Measurements from ENCODE around the gene ZNF277.
"Not testable (repeated sequence)": the region's sequence is repeated elsewhere in the genome, so short reads cannot be mapped to it uniquely, and the experiment has no call there.

The ZNF277 gene

DNA sequence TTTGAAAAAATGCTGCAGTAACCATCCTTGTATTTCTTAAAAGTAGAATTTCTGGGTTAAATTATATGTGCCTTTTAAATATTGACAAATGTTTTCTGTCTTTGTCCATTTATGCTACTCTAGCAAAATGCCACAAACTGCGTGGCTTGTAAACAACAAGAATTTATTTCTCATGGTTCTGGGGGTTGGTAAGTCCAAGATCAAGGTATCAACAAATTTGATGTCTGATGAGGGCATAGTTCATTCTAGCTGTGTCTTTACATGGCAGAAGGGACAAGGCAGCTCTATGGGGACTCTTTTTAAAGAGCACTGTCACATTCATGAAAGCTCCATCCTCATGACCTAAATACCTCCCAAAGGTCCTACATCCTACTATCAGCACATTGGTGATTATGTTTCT is 27.7 kb downstream of the ZNF277 start:
- Histone ChIP-seq H3K4me3 (ENCODE audit: low read depth, low read length) (no peak overlapping the region), H3K9ac (ENCODE audit: low read depth, low read length) (no peak overlapping the region), H3K36me3 (ENCODE audit: control insufficient read depth, insufficient read depth, low read length) (no peaks in the 10 kb centered on the region), H3K27me3 (ENCODE audit: control insufficient read depth, insufficient read depth, low read length) (no peaks in the 10 kb centered on the region), H3K9me3 (ENCODE audit: control insufficient read depth, insufficient read depth, low read length) (no peaks in the 10 kb centered on the region), H3K27ac (ENCODE audit: low read depth, low read length) (no peak overlapping the region), H3K4me1 (ENCODE audit: control insufficient read depth, insufficient read depth, low read length) (0 out of 2 replicates have a peak, but pooled peaks cover 3% of the 10 kb centered on the region)

- Histone ChIP-seq H3K36me3 (ENCODE audit: control insufficient read depth, insufficient read depth, low read length) (no peaks in the 10 kb centered on the region), H3K4me3 (ENCODE audit: low read depth, low read length) (no peak overlapping the region), H3K9me3 (ENCODE audit: control insufficient read depth, insufficient read depth, low read length) (no peaks in the 10 kb centered on the region), H3K27me3 (ENCODE audit: control insufficient read depth, insufficient read depth, low read length) (no peaks in the 10 kb centered on the region), H3K27ac (ENCODE audit: low read depth, low read length) (no peak overlapping the region), H3K9ac (ENCODE audit: low read depth, low read length) (no peak overlapping the region), H3K4me1 (ENCODE audit: control insufficient read depth, insufficient read depth, low read length) (0 out of 2 replicates have a peak, but pooled peaks cover 3% of the 10 kb centered on the region)
These were observed 30.1 kb downstream of the ZNF277 start for GRCh38 chr7:112236597-112236996.

DNA sequence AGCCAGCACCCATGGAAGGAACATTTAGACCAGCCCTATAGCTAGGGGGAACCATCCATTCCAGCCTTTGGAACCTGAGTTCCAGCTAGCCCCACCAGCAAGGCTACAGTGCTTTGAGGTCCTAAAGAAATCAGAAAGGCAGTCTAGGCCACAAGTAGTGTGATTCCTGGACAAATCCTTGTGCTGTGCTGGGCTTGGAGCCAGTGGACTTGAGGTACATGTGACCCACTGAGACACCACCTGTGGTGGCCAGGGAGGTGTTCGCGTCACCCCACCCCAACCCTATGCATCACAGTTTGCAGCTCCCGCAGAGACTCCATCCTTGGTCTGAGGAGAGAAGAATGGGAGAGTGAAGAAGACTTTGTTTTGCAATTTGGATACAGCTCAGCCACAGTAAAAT is 31.8 kb downstream of the ZNF277 start:
- Histone ChIP-seq H3K4me1 (ENCODE audit: control insufficient read depth, insufficient read depth, low read length) (no peaks in the 10 kb centered on the region), H3K27me3 (ENCODE audit: control insufficient read depth, insufficient read depth, low read length) (no peaks in the 10 kb centered on the region), H3K4me3 (ENCODE audit: low read depth, low read length) (no peak overlapping the region), H3K9ac (ENCODE audit: low read depth, low read length) (no peak overlapping the region), H3K27ac (ENCODE audit: low read depth, low read length) (no peak overlapping the region), H3K9me3 (ENCODE audit: control insufficient read depth, insufficient read depth, low read length) (no peaks in the 10 kb centered on the region), H3K36me3 (ENCODE audit: control insufficient read depth, insufficient read depth, low read length) (no peaks in the 10 kb centered on the region)

DNA sequence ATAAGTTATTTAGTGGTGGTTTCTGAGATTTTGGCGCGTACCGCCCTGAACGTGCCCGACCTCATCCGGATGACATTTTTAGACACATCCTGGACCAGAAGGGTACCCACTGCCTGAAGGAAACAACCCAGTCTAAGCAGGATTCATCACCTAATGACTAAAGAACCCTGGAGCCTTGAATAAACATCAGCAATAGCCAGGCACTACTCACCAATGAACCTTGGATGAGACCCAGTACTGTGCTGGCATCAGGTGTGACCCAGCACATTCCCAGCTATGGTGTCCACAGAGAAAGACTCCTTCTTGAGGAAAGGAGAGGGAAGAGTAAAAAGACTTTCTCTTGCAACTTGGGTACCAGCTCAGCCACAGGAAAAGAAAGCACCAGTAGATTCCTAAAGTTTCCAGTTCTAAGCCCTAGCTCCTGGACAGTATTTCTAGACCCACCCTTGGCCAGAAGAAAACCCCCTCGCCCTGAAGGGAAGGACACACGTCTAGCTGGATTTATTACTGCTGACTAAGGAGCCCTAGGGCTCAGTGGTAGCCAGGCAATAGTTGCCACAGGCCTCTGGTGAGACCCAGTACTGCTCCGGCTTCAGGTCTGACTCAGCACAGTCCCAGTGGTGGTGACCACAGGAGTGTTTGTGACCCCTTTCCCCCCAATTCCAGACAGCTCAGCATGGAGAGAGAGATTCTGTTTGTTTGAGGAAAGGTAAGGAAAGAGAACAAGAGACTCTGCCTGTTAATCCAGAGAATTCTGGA is 32.5 kb downstream of the ZNF277 start:
- Histone ChIP-seq H3K27ac (ENCODE audit: low read depth, low read length) (no peak overlapping the region), H3K9me3 (ENCODE audit: control insufficient read depth, insufficient read depth, low read length) (no peaks in the 10 kb centered on the region), H3K9ac (ENCODE audit: low read depth, low read length) (no peak overlapping the region), H3K36me3 (ENCODE audit: control insufficient read depth, insufficient read depth, low read length) (no peaks in the 10 kb centered on the region), H3K4me1 (ENCODE audit: control insufficient read depth, insufficient read depth, low read length) (no peaks in the 10 kb centered on the region), H3K27me3 (ENCODE audit: control insufficient read depth, insufficient read depth, low read length) (no peaks in the 10 kb centered on the region), H3K4me3 (ENCODE audit: low read depth, low read length) (no peak overlapping the region)

GRCh38 chr7:112248598-112248997 is 42.1 kb downstream of the ZNF277 start:
- H3K27me3 ChIP-seq (ENCODE audit: control insufficient read depth, insufficient read depth, low read length): peaks cover 39% of the 10 kb centered on the region
- H3K4me1 ChIP-seq (ENCODE audit: control insufficient read depth, insufficient read depth, low read length): peaks cover 44% of the 10 kb centered on the region
- H3K9me3 ChIP-seq (ENCODE audit: control insufficient read depth, insufficient read depth, low read length): no peaks in the 10 kb centered on the region
- H3K36me3 ChIP-seq (ENCODE audit: control insufficient read depth, insufficient read depth, low read length): no peaks in the 10 kb centered on the region
- H3K9ac ChIP-seq (ENCODE audit: low read depth, low read length): no peak overlapping the region
- H3K27ac ChIP-seq (ENCODE audit: low read depth, low read length): no peak overlapping the region
- H3K4me3 ChIP-seq (ENCODE audit: low read depth, low read length): no peak overlapping the region

- H3K27ac ChIP-seq (ENCODE audit: low read depth, low read length): peak overlapping the region; percentile 83
- H3K4me1 ChIP-seq (ENCODE audit: control insufficient read depth, insufficient read depth, low read length): peaks cover 58% of the 10 kb centered on the region
- H3K4me3 ChIP-seq (ENCODE audit: low read depth, low read length): peak overlapping the region; percentile 48; the same call in 1 of the 2 replicates
- H3K9me3 ChIP-seq (ENCODE audit: control insufficient read depth, insufficient read depth, low read length); H3K9ac ChIP-seq (ENCODE audit: low read depth, low read length); H3K36me3 ChIP-seq (ENCODE audit: control insufficient read depth, insufficient read depth, low read length): not testable (repeated sequence)
- H3K27me3 ChIP-seq (ENCODE audit: control insufficient read depth, insufficient read depth, low read length): peaks cover 39% of the 10 kb centered on the region
These were observed 43.5 kb downstream of the ZNF277 start for GRCh38 chr7:112249967-112250366.

DNA sequence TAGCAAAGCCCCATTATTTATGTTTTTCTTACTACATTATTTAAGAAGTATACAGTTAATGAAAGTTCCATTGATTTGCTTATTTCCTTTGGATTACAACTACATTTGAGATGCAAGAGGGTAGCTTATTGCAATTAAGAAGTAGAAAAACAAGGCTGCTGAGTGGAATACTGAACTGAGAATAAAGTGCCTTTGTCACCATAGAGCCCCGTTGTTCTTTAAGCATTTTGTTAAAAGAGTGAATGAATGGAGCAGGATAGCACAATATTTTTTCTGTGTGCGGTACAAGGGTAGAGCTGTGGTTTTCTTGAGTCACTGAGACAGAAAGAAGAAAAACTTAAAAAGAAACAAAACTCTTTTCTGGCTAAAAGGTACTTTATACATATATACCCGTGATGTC is 45.6 kb downstream of the ZNF277 start:
- H3K27me3 ChIP-seq (ENCODE audit: control insufficient read depth, insufficient read depth, low read length): peaks cover 36% of the 10 kb centered on the region
- H3K4me3 ChIP-seq (ENCODE audit: low read depth, low read length): no peak overlapping the region
- H3K4me1 ChIP-seq (ENCODE audit: control insufficient read depth, insufficient read depth, low read length): peaks cover 67% of the 10 kb centered on the region
- H3K36me3 ChIP-seq (ENCODE audit: control insufficient read depth, insufficient read depth, low read length): no peaks in the 10 kb centered on the region
- H3K9me3 ChIP-seq (ENCODE audit: control insufficient read depth, insufficient read depth, low read length): no peaks in the 10 kb centered on the region
- peak overlapping the region; percentile 46 for H3K27ac ChIP-seq (ENCODE audit: low read depth, low read length)
- H3K9ac ChIP-seq (ENCODE audit: low read depth, low read length): no peak overlapping the region

DNA sequence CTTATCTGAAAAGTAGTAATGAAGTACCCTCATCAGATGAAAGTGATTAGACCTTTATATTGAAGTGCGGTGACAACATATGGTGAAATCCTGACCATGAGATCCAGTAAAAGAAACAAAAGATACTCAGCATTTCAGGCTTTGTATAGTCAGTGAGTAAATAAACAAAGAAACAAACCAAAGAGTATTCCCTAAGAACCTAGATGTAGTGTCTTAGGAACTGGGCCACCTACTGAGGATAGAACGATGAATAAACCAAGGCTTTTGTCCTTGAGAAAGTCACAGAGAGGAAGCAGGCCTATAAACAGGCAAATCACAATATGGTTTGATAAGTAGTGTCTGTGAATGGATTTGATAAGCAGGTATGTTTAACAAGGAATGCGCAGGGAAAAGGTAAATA is 46.2 kb downstream of the ZNF277 start:
- H3K4me1 ChIP-seq (ENCODE audit: control insufficient read depth, insufficient read depth, low read length): peaks cover 67% of the 10 kb centered on the region
- H3K36me3 ChIP-seq (ENCODE audit: control insufficient read depth, insufficient read depth, low read length): no peaks in the 10 kb centered on the region
- no peak overlapping the region for H3K4me3 ChIP-seq (ENCODE audit: low read depth, low read length)
- peaks cover 36% of the 10 kb centered on the region for H3K27me3 ChIP-seq (ENCODE audit: control insufficient read depth, insufficient read depth, low read length)
- H3K27ac ChIP-seq (ENCODE audit: low read depth, low read length): peak overlapping the region; percentile 46
- H3K9ac ChIP-seq (ENCODE audit: low read depth, low read length): no peak overlapping the region
- H3K9me3 ChIP-seq (ENCODE audit: control insufficient read depth, insufficient read depth, low read length): no peaks in the 10 kb centered on the region

DNA sequence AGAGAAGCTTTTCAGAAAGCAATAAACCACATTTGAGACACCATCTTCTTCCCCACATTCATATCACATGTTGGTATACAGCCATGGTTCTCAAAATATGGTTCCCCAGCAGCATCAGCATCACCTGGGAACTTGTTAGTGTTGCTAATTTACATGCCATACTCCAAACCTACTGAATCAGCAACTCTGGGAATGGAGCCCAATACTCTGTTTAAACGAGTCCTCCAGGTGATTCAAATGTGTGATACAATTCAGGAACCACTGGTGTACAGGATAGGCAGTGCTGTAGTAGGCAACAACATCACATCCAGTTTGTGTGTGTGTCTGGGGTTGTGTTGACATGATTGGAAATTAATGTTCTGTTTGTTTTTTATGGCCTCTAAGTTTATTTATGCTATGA is 47.7 kb downstream of the ZNF277 start:
- Histone ChIP-seq H3K4me3 (ENCODE audit: low read depth, low read length) (no peak overlapping the region), H3K36me3 (ENCODE audit: control insufficient read depth, insufficient read depth, low read length) (no peaks in the 10 kb centered on the region), H3K9ac (ENCODE audit: low read depth, low read length) (no peak overlapping the region), H3K9me3 (ENCODE audit: control insufficient read depth, insufficient read depth, low read length) (no peaks in the 10 kb centered on the region), H3K27ac (ENCODE audit: low read depth, low read length) (no peak overlapping the region), H3K4me1 (ENCODE audit: control insufficient read depth, insufficient read depth, low read length) (peaks cover 58% of the 10 kb centered on the region), H3K27me3 (ENCODE audit: control insufficient read depth, insufficient read depth, low read length) (peaks cover 22% of the 10 kb centered on the region)

- H3K27me3 ChIP-seq (ENCODE audit: control insufficient read depth, insufficient read depth, low read length): peaks cover 18% of the 10 kb centered on the region
- H3K27ac ChIP-seq (ENCODE audit: low read depth, low read length): no peak overlapping the region
- H3K9me3 ChIP-seq (ENCODE audit: control insufficient read depth, insufficient read depth, low read length): no peaks in the 10 kb centered on the region
- H3K4me1 ChIP-seq (ENCODE audit: control insufficient read depth, insufficient read depth, low read length): peaks cover 55% of the 10 kb centered on the region
- H3K4me3 ChIP-seq (ENCODE audit: low read depth, low read length): no peak overlapping the region
- H3K9ac ChIP-seq (ENCODE audit: low read depth, low read length): no peak overlapping the region
- H3K36me3 ChIP-seq (ENCODE audit: control insufficient read depth, insufficient read depth, low read length): no peaks in the 10 kb centered on the region
These were observed 48.4 kb downstream of the ZNF277 start for GRCh38 chr7:112254709-112255387.

- Histone ChIP-seq H3K9ac (ENCODE audit: low read depth, low read length) (no peak overlapping the region), H3K4me1 (ENCODE audit: control insufficient read depth, insufficient read depth, low read length) (peaks cover 55% of the 10 kb centered on the region), H3K9me3 (ENCODE audit: control insufficient read depth, insufficient read depth, low read length) (no peaks in the 10 kb centered on the region), H3K4me3 (ENCODE audit: low read depth, low read length) (no peak overlapping the region), H3K27me3 (ENCODE audit: control insufficient read depth, insufficient read depth, low read length) (peaks cover 18% of the 10 kb centered on the region), H3K27ac (ENCODE audit: low read depth, low read length) (no peak overlapping the region), H3K36me3 (ENCODE audit: control insufficient read depth, insufficient read depth, low read length) (no peaks in the 10 kb centered on the region)
These were observed 48.9 kb downstream of the ZNF277 start for GRCh38 chr7:112255388-112255720.

All from HUES48 (cell line).